ENCODE results near the gene CALHM5.

GRCh38 chr6:116528780-116529179 lies 17.3 kb downstream of the CALHM5 start:
- TF ChIP-seq POLR2A (IDR thresholded peaks at IDR 0.05) (no peak), POLR2AphosphoS5 (IDR thresholded peaks at IDR 0.05) (no peak)
- TF ChIP-seq, protein P1, sequence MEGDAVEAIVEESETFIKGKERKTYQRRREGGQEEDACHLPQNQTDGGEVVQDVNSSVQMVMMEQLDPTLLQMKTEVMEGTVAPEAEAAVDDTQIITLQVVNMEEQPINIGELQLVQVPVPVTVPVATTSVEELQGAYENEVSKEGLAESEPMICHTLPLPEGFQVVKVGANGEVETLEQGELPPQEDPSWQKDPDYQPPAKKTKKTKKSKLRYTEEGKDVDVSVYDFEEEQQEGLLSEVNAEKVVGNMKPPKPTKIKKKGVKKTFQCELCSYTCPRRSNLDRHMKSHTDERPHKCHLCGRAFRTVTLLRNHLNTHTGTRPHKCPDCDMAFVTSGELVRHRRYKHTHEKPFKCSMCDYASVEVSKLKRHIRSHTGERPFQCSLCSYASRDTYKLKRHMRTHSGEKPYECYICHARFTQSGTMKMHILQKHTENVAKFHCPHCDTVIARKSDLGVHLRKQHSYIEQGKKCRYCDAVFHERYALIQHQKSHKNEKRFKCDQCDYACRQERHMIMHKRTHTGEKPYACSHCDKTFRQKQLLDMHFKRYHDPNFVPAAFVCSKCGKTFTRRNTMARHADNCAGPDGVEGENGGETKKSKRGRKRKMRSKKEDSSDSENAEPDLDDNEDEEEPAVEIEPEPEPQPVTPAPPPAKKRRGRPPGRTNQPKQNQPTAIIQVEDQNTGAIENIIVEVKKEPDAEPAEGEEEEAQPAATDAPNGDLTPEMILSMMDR (IDR thresholded peaks at IDR 0.05), result no peak
